K562 (cell line): ENCODE data around the gene CLCN6. TPM values are rescaled to one million over a fixed set of nuclear protein-coding genes. Genes with fewer than 3 reads are reported as not detected.

Experiments used
- CXXC5 ChIP-seq: fragments of 250-450 bp; sonication (Bioruptor Pico); IDR thresholded peaks from 2 replicates; pipeline ENCODE4 v1.8.0; 2022; ENCODE audit warnings: inconsistent platforms, mild to moderate bottlenecking, moderate library complexity
- GABPB1 ChIP-seq: sonication (generic); formaldehyde crosslinking; IDR thresholded peaks from 2 replicates; pipeline ENCODE4 v1.8.0; 2022; ENCODE audit warnings: mild to moderate bottlenecking, missing genetic modification reagents
- HDAC8 ChIP-seq: fragments of 450-650 bp; IDR thresholded peaks from 2 replicates; pipeline ENCODE4 v1.6.1; 2016; ENCODE audit warnings: mild to moderate bottlenecking, missing genetic modification characterization, moderate library complexity, missing compliant biosample characterization
- KAT7 ChIP-seq: sonication (generic); formaldehyde crosslinking; IDR thresholded peaks from 2 replicates; pipeline ENCODE4 v1.8.0; 2022; ENCODE audit warnings: missing genetic modification reagents, mild to moderate bottlenecking, borderline replicate concordance
- KLF10 ChIP-seq: fragments of 250-450 bp; sonication (Bioruptor Pico); IDR thresholded peaks from 2 replicates; pipeline ENCODE4 v1.6.1; 2021; ENCODE audit warnings: matching md5 sums
- MAFG ChIP-seq: fragments of 450-650 bp; conservative IDR thresholded peaks from 2 replicates; pipeline ENCODE4 v1.6.1; 2016; ENCODE audit warnings: missing genetic modification characterization, missing compliant biosample characterization
- MAZ ChIP-seq, 2 experiments: fragments of 450-650 bp in 1 of 2; sonication (generic) in 1 of 2; formaldehyde crosslinking; IDR thresholded peaks in 1 of 2; conservative IDR thresholded peaks in 1 of 2; 2 replicates each; pipeline versions ENCODE4 v1.4.0 to v1.5.0; 2020; ENCODE audit warnings: mild to moderate bottlenecking in 1 of 2, missing genetic modification reagents in 1 of 2
- NEUROD1 ChIP-seq: fragments of 150-350 bp; IDR thresholded peaks from 2 replicates; pipeline ENCODE4 v1.6.1; 2014; ENCODE audit warnings: borderline replicate concordance, low read length, low read depth; ENCODE audit not compliant: partially characterized antibody
- POLR2B ChIP-seq: fragments of 450-650 bp; IDR thresholded peaks from 2 replicates; pipeline ENCODE4 v1.6.1; 2018; ENCODE audit warnings: low read depth; ENCODE audit not compliant: partially characterized antibody
- POLR2G ChIP-seq: fragments of 200-400 bp; formaldehyde crosslinking; IDR thresholded peaks from 2 replicates; pipeline ENCODE4 v1.6.1; 2017; ENCODE audit warnings: low read depth, mild to moderate bottlenecking, antibody characterized with exemption, low read length, moderate library complexity
- PTRF ChIP-seq: fragments of 450-650 bp; IDR thresholded peaks from 2 replicates; pipeline ENCODE4 v1.6.1; 2016; ENCODE audit warnings: mild to moderate bottlenecking, missing genetic modification characterization, missing compliant biosample characterization
- PYGO2 ChIP-seq: fragments of 450-650 bp; IDR thresholded peaks from 2 replicates; pipeline ENCODE4 v1.6.1; 2016; ENCODE audit warnings: mild to moderate bottlenecking, missing genetic modification characterization, moderate library complexity, missing compliant biosample characterization
- SIN3A ChIP-seq, 2 experiments: fragments of 150-350 bp in 1 of 2; IDR thresholded peaks; 2 replicates each; pipeline ENCODE4 v1.6.1; 2011 to 2016; ENCODE audit warnings: borderline replicate concordance in 2 of 2, low read depth in 2 of 2, low read length in 2 of 2, mild to moderate bottlenecking in 2 of 2, moderate library complexity in 2 of 2; ENCODE audit not compliant: control insufficient read depth in 1 of 2
- SMAD2 ChIP-seq: fragments of 150-350 bp; IDR thresholded peaks from 2 replicates; pipeline ENCODE4 v1.6.1; 2014; ENCODE audit warnings: low read depth, mild to moderate bottlenecking, low read length
- SMAD4 ChIP-seq: fragments of 250-450 bp; sonication (Bioruptor Pico); conservative IDR thresholded peaks from 2 replicates; pipeline ENCODE4 v1.8.0; 2021; ENCODE audit warnings: inconsistent platforms, mild to moderate bottlenecking, moderate library complexity
- TCFL5 ChIP-seq: fragments of 250-450 bp; sonication (Bioruptor Pico); conservative IDR thresholded peaks from 2 replicates; pipeline ENCODE4 v1.6.1; 2021; ENCODE audit warnings: mild to moderate bottlenecking, moderate library complexity, matching md5 sums
- TSC22D4 ChIP-seq: fragments of 450-650 bp; IDR thresholded peaks from 2 replicates; pipeline ENCODE4 v1.6.1; 2016; ENCODE audit warnings: missing genetic modification characterization, missing biosample characterization, control low read depth
- YBX1 ChIP-seq: fragments of 450-650 bp; IDR thresholded peaks from 2 replicates; pipeline ENCODE4 v1.7.1; 2016; ENCODE audit warnings: mild to moderate bottlenecking
- ZNF589 ChIP-seq: fragments of 200-800 bp; sonication (Bioruptor generic); IDR thresholded peaks from 2 replicates; pipeline ENCODE4 v1.6.1; 2016; ENCODE audit warnings: low read depth, missing genetic modification characterization, missing compliant biosample characterization
- ZNF830 ChIP-seq: fragments of 250-450 bp; sonication (Bioruptor Pico); IDR thresholded peaks from 2 replicates; pipeline ENCODE4 v1.5.0; 2021; ENCODE audit warnings: mild to moderate bottlenecking
- polyA plus RNA-seq, 8 experiments: library from polyadenylated mRNA; depleted of rRNA in 4 of 8; stranded (reverse) in 5 of 8; unstranded in 3 of 8; fragments of >200 nt; fragmentation: Nextera tagmentation in 2 of 8; fragmentation: Illumina TruSeq in 1 of 8; extraction: Ambion mirVana in 2 of 8; extraction: Trizol in 1 of 8; gene quantifications; 2 replicates each; pipeline versions ENCODE4 v1.2.1 to v1.2.3, GENCODE V29; 2011 to 2014; ENCODE audit warnings: inconsistent platforms in 1 of 8, missing spikeins in 1 of 8
- total RNA-seq, 7 experiments: library from RNA; depleted of rRNA in 6 of 7; stranded (reverse); fragments of >200 nt in 6 of 7; fragmentation: Illumina TruSeq in 2 of 7; extraction: Trizol in 2 of 7; gene quantifications; 2 replicates each; pipeline versions ENCODE4 v1.2.1 to v1.2.3, GENCODE V29; 2011 to 2021; ENCODE audit warnings: low replicate concordance in 1 of 7
- TF ChIP-seq, protein P1 (sequence below): fragments of 250-450 bp; sonication (Bioruptor Pico); IDR thresholded peaks from 2 replicates; pipeline ENCODE4 v1.8.0; 2022; ENCODE audit warnings: inconsistent platforms
- TF ChIP-seq, protein P2 (sequence below): fragments of 250-450 bp; sonication (Bioruptor Pico); IDR thresholded peaks from 2 replicates; pipeline ENCODE4 v1.5.1; 2021; ENCODE audit warnings: mild to moderate bottlenecking
- TF ChIP-seq, protein P3 (sequence below), 2 experiments: fragments of 200-800 bp in 1 of 2; sonication (Bioruptor generic) in 1 of 2; sonication (generic) in 1 of 2; formaldehyde crosslinking in 1 of 2; IDR thresholded peaks in 1 of 2; conservative IDR thresholded peaks in 1 of 2; 2 replicates each; pipeline versions ENCODE4 v1.5.0 to v1.6.1; 2016 to 2020; ENCODE audit warnings: missing compliant biosample characterization in 1 of 2, missing genetic modification characterization in 1 of 2, missing genetic modification reagents in 1 of 2

Gene CLCN6
- total and polyA plus RNA-seq, 9 of the 15 experiments (the other 6 are each of a cell fraction or from before 2014, with no cell fraction given): 2.0 to 21.8 (median 13.6) TPM

DNA sequence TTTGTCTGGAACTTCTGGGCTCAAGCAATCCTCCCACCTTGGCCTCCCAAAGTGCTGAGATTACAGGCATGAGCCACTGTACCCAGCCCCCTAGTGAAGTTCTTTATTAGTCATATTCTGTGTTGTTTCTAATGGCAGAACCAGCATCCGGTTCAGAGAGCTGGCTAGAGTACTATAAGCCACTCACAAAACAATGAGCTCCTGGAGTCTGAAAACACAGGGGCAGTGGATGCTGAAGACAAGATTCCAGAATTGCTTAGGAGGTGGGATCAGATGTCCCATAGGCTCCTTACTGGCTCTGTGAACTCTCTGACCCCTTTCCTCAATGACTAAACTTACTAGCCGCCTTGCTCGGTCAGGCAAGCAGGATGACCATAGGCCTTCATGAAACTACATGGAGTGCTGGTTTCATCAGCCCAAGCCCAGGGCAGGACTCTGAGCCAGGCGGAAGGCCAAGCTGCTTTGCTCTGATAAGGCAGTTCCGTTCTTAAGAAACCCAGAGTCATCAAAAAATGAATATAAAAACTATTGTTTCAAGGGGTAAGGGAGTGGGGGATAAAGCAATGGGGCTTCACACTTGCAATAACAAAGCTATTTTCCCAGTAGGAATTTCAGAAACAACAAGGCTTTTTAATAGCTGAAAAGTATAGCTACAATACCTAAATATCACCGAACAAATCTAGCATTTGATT lies 8.3 kb upstream of the CLCN6 start (continued):
- peak; percentile 86 for TF ChIP-seq SMAD4 (CRISPR knock-in tag)
- no peak for TF ChIP-seq KAT7 (CRISPR knock-in tag)
- peak; percentile 79 for TF ChIP-seq ZNF589 (CRISPR knock-in tag)
- peak; percentile 75; the same call in 1 of the 2 replicates for TF ChIP-seq PYGO2 (tag)
- TF ChIP-seq, protein P1, sequence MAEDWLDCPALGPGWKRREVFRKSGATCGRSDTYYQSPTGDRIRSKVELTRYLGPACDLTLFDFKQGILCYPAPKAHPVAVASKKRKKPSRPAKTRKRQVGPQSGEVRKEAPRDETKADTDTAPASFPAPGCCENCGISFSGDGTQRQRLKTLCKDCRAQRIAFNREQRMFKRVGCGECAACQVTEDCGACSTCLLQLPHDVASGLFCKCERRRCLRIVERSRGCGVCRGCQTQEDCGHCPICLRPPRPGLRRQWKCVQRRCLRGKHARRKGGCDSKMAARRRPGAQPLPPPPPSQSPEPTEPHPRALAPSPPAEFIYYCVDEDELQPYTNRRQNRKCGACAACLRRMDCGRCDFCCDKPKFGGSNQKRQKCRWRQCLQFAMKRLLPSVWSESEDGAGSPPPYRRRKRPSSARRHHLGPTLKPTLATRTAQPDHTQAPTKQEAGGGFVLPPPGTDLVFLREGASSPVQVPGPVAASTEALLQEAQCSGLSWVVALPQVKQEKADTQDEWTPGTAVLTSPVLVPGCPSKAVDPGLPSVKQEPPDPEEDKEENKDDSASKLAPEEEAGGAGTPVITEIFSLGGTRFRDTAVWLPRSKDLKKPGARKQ (CRISPR knock-in tag): no peak
- peak; percentile 27 to 52; a peak in 2 of 4 replicates for TF ChIP-seq MAZ (CRISPR knock-in tag; conservative IDR thresholded peaks at IDR 0.05 in 1 of 2, IDR thresholded peaks at IDR 0.05 in 1 of 2)
- TF ChIP-seq POLR2B: peak; percentile 53
- TF ChIP-seq, protein P2, sequence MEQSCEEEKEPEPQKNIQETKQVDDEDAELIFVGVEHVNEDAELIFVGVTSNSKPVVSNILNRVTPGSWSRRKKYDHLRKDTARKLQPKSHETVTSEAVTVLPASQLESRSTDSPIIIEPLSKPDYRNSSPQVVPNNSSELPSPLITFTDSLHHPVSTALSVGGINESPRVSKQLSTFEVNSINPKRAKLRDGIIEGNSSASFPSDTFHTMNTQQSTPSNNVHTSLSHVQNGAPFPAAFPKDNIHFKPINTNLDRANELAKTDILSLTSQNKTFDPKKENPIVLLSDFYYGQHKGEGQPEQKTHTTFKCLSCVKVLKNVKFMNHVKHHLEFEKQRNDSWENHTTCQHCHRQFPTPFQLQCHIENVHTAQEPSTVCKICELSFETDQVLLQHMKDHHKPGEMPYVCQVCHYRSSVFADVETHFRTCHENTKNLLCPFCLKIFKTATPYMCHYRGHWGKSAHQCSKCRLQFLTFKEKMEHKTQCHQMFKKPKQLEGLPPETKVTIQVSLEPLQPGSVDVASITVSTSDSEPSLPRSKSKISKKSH: no peak
- peak; percentile 99 for TF ChIP-seq MAFG (tag)
- TF ChIP-seq, protein P3, sequence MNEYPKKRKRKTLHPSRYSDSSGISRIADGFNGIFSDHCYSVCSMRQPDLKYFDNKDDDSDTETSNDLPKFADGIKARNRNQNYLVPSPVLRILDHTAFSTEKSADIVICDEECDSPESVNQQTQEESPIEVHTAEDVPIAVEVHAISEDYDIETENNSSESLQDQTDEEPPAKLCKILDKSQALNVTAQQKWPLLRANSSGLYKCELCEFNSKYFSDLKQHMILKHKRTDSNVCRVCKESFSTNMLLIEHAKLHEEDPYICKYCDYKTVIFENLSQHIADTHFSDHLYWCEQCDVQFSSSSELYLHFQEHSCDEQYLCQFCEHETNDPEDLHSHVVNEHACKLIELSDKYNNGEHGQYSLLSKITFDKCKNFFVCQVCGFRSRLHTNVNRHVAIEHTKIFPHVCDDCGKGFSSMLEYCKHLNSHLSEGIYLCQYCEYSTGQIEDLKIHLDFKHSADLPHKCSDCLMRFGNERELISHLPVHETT (CRISPR knock-in tag; conservative IDR thresholded peaks at IDR 0.05 in 1 of 2, IDR thresholded peaks at IDR 0.05 in 1 of 2): peak in 1 of 2 experiments; percentile 42; a peak in 1 of 4 replicates
- no peak for TF ChIP-seq SMAD2
- 0 out of 2 replicates have a peak, but pooled peaks have one; percentile 56 for TF ChIP-seq KLF10 (CRISPR knock-in tag)
- peak; percentile 41; the same call in 1 of the 2 replicates for TF ChIP-seq POLR2G
- TF ChIP-seq CXXC5: peak; percentile 84
- TF ChIP-seq HDAC8 (tag): peak; percentile 93
- TF ChIP-seq YBX1: no peak
- TF ChIP-seq ZNF830 (CRISPR knock-in tag): peak; percentile 74; the same call in 1 of the 2 replicates
- TF ChIP-seq NEUROD1: peak; percentile 92
- peak; percentile 69 for TF ChIP-seq TCFL5
- 0 out of 4 replicates have a peak, but pooled peaks of 1 of the 2 experiments have one; percentile 12 for TF ChIP-seq SIN3A (IDR thresholded peaks at IDR 0.05; ENCODE audit: borderline replicate concordance in 2 of 2, control insufficient read depth in 1 of 2, low read depth in 2 of 2, low read length in 2 of 2)
- TF ChIP-seq PTRF (tag): peak; percentile 60; the same call in 1 of the 2 replicates
- peak; percentile 35 for TF ChIP-seq GABPB1 (CRISPR knock-in tag)
- TF ChIP-seq TSC22D4 (tag): no peak
